Left cardiac atrium (tissue), 4 donors: ENCODE results near the gene NTHL1. TPM values are rescaled to one million over a fixed set of nuclear protein-coding genes. Genes with fewer than 3 reads are reported as not detected.
"Not testable (repeated sequence)": the region's sequence is repeated elsewhere in the genome, so short reads cannot be mapped to it uniquely, and the experiment has no call there.

ENCODE experiments used
- ATAC-seq, 2 donors: fragments of 200-7000 bp; cut with Tn5 transposase; one replicate each; pipeline ENCODE4 v1.9.1; 2020; ENCODE audit warnings: mild to moderate bottlenecking in 2 of 2, moderate library complexity in 2 of 2
- DNase-seq: peaks from one replicate; pipeline ENCODE4 v3.0.0-alpha.2; 2020
- intact Hi-C, 2 donors: fragments of 100-400 bp; cut with DNase I; formaldehyde crosslinking; loops; one replicate each; pipeline versions ENCODE4 v1.14.1 to v1.15.1; 2022 to 2023
- total RNA-seq, 2 donors: library from RNA; stranded (reverse); fragmentation: NEBNext Ultra II Directional; extraction: Animal tissue kit (Norgen Biotek cat#: 25700); gene quantifications; one replicate each; pipeline ENCODE4 v1.2.1, GENCODE V29; 2021
- donor health status: DM: no; HTN: yes; CAD: no.
- donor health status: DM: no; HTN: yes; CAD: no; lungs with severe emphysema.
- donor health status: DM: yes; HTN: yes; CAD: no.
- donor health status: Dilated cardiomyopathy.

The NTHL1 gene
- total RNA-seq, 2 donors from 2014 or later, result 5.7 to 16.6 TPM

- ATAC-seq (peak; percentile 5 to 45), DNase-seq (no peak)
- intact Hi-C loops, result loop anchor here (2.0 to 5.0 kb wide), 2 partner anchors 118 to 120 kb away; no protein-coding TSS in a partner anchor
Observed at GRCh38 chr16:2022723-2023091, 24.9 kb downstream of the NTHL1 start.

DNA sequence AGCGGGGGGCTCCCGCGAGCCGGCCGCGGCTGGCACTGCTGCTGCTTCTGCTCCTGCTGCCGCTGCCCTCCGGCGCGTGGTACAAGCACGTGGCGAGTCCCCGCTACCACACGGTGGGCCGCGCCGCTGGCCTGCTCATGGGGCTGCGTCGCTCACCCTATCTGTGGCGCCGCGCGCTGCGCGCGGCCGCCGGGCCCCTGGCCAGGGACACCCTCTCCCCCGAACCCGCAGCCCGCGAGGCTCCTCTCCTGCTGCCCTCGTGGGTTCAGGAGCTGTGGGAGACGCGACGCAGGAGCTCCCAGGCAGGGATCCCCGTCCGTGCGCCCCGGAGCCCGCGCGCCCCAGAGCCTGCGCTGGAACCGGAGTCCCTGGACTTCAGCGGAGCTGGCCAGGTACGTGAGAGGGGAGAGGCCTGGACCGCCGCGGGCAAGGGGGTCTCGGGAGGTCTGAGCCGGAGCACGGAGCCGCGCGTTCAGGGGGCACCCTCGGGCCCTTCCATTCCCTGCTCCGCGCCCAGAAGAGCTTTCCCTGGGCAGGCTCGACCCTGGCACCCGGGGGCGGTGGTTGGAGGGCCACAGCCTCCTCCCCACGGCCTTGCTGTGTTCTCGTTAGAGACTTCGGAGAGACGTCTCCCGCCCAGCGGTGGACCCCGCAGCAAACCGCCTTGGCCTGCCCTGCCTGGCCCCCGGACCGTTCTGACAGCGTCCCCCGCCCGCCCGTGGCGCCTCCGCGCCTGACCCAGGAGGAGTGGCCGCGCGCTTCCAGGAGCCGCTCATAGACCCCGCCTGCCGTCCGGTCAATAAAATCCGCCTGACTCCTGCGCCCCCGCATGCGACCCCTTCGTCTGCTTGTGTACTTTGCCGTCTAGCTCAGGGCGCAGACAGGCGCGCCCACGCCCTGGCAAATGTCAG, 27.5 kb downstream of the NTHL1 start:
- intact Hi-C loops, result loop anchor here in 1 of 2 donors (5.0 kb wide), 1 partner anchor 122 kb away; no protein-coding TSS in a partner anchor
- ATAC-seq, result no peak

GRCh38 chr16:2019518-2019920, 28.1 kb downstream of the NTHL1 start, which contains the start of gene NPW:
Gene NPW (plus strand): TSS chr16:2019785.
- DNase-seq (no peak), ATAC-seq (no peak)
- intact Hi-C loops, result no loop called here

More for the DNA sequence above, 27.5 kb downstream of the NTHL1 start:
- no peak for DNase-seq

DNA sequence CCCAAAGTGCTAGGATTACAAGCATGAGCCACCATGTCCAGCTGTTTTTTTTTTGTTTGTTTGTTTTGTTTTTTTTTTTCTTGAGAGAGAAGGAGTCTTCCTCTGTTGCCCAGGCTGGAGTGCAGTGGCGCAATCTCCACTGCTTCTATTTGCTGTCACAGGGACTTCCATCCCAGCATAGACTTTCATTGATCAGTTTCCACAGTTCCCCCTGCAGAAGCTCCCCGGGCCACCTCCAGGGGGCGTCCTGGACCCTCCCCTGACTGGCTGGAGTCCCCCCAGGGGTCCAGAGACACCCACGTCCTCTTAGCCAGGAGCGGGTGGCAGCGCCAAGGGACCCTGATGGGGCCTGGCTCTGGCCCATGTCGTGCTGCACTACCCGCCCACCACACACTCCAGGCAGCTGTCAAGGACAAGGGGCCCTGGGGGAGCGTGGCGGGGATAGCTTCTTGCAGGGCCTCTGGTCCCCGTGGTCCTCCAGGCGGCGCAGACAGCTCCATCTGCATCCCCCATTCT, 31.2 kb downstream of the NTHL1 start:
- ATAC-seq (no peak), DNase-seq (peak; percentile 24)
- intact Hi-C loops, result no loop called here

DNA sequence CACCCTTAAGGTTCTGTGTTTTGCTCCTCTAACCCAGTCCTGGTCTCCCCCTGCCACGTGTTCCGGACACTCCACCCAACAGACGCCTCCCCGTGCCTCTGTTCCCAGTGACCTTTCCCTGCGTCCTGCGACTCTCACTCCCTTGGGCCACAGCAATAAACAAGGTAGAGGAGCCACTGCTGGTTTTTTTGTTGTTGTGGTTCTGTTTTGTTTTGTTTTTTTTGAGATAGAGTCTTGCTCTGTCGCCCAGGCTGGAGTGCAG, 31.8 kb downstream of the NTHL1 start:
- ATAC-seq, result no peak
- intact Hi-C loops, result no loop called here
- no peak for DNase-seq

- DNase-seq, result peak; percentile 21
- no peak for ATAC-seq
- intact Hi-C loops, result no loop called here
Observed at GRCh38 chr16:2015117-2015946, 32.3 kb downstream of the NTHL1 start.

- no peak for ATAC-seq
- DNase-seq, result peak; percentile 17
- intact Hi-C loops, result no loop called here
Observed at GRCh38 chr16:2013527-2013926, 34.1 kb downstream of the NTHL1 start.

DNA sequence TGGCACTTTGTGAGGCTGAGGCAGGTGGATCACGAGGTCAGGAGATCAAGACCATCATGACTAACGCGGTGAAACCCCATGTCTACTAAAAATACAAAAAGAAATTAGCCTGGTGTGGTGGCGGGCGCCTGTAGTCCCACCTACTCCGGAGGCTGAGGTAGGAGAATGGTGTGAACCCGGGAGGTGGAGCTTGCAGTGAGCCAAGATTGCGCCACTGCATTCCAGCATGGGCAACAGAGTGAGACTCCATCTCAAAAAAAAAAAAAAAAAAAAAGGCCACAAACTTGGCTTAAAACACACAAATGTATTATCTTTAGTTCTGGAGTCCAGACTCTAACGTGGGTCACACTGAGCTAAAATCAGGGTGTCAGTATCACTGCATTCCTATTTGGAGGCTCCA, 35.9 kb downstream of the NTHL1 start:
- intact Hi-C loops, DNase-seq, ATAC-seq: not testable (repeated sequence)

- ATAC-seq, result peak; percentile 93 to 96
- peak; percentile 90 for DNase-seq
- intact Hi-C loops, result no loop called here
Observed at GRCh38 chr16:2009791-2010510, 37.7 kb downstream of the NTHL1 start, which contains the start of gene ZNF598. Gene ZNF598 (minus strand): TSS chr16:2009821.

GRCh38 chr16:2009164-2009711, 38.4 kb downstream of the NTHL1 start:
- intact Hi-C loops, result no loop called here
- DNase-seq (no peak), ATAC-seq (peak; percentile 3 to 6)

- DNase-seq, result no peak
- ATAC-seq, result peak; percentile 2 to 3
- intact Hi-C loops, result no loop called here
Observed at GRCh38 chr16:2008631-2009163, 38.9 kb downstream of the NTHL1 start.

DNA sequence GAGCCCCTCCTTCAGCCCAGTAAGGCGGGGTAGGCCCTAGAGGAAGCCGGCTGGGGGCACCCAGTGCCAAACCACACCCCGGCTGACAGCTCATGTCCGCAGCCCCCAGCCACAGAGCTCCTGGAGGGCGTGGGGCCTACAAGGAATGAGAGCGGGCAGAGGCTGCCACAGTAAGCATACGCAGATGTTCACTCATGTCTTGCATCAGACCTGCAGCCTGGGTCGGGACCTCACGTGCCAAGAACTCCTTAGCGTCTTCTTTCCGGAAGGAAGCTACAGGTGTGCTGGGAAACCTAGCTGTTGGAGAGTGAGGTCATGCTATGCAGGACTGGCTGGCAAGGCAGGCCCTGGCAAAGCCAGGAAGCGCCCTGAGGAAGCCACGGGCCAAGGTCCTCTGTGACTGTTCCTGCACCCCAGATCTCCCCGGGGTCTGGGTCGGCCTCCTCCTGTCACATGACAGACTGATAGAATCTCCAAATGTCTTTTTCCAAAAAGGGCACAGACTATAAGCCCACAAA, 39.6 kb downstream of the NTHL1 start:
- intact Hi-C loops, result no loop called here
- ATAC-seq, result peak in 1 of 2 donors; percentile 60

DNA sequence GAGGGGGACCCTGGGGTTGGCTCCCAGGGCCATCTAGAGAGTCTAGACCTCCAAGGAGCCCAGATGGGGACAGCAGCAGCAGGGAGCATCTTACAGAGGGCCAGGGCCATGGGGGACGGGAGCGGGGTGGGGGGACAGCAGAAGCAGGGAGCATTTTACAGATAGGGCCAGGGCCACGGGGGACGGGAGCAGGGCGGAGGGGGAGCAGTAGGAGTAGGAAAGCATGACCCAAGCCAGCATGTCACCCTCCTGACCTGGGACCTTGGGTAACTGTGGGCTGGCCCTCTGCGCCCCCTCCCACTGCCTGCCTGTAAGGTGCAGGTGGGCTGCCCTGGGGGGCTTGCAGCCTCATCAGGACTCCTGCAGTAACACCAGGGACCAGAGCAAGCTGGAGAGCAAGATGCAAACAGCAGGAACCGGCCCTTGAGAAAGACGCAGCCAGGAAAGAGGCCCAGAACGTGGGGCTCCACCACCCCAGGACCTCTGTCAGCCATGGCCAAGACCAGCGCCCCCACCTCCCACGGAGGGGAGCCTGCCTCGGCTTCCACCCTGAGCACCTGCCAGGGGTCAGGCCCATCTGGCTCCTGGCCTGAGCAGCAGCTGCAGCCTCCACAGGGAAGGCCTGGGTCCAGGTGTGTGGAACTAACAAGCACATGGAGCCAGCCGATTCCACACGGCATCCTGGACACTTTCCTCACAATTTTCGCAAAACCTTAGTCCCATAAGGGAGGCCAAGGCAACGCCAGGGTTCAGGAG, 40.4 kb downstream of the NTHL1 start:
- intact Hi-C loops, result no loop called here
- no peak for DNase-seq
- ATAC-seq, result no peak

More for the DNA sequence above, 39.6 kb downstream of the NTHL1 start:
- peak; percentile 68 for DNase-seq

GRCh38 chr16:2006317-2006716, 41.3 kb downstream of the NTHL1 start:
- intact Hi-C loops, result no loop called here
- DNase-seq, result no peak
- ATAC-seq, result no peak

- intact Hi-C loops, result no loop called here
- no peak for DNase-seq
- ATAC-seq, result no peak
Observed at GRCh38 chr16:2005646-2006045, 42.0 kb downstream of the NTHL1 start.

DNA sequence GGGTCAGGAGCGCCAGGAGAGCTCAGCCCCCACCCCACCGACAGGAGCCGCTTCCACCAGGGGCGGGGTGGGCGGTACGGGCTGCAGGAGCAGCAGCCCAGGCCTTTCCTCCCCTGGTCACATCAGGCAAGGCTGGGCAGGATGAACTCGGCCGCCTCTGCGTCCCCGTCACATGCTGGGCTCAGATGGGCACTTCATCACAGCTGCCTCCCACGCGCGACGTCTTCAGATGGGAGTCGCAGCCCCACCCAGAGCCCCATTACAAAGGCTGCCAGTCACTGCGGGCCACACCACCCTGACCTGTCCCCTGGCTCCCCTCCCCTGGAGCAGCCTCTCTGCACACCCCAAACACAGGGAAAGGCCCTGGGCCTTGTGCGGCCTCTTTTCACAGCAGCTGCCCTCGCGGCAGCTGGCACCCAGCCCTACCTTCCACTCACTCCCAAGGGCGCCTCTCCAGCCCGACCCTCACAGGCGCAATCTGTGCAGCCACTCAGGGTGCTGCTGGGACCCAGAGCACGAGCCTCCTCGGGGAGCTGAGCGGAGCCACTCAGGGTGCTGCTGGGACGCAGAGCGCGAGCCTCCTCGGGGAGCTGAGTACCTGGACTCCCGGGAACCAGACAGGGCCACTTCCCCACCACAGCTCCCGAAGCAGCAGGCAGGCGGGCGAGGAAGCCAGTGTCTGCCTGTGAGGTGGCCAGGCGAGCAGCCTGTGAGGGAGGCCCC, 42.7 kb downstream of the NTHL1 start:
- ATAC-seq, result no peak
- intact Hi-C loops, result no loop called here
- DNase-seq, result no peak
